ENCODE measurements around the gene COG6.

The COG6 gene

DNA sequence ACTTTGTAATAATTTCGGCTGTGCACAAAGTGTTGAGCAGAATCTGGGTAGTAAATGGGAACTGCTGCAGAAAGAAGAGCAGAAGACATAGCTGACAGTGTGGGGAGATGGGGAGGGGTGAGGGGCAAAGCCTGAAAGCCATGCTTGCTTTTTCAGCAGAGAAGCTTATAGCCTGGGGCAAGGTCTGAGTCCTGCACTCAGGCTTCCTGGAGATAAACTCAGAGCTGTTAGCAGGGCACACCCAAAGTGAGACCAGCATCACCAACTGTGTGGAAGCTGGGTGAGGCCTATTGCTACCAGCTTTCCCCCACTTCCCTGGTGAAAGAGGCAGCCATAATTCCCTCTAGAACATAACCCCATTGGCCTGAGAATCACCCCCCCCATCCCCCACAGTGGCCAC lies 36.9 kb upstream of the COG6 start:
- no peak for DNase-seq (ENCODE audit: extremely low spot score)
- ChIA-PET CTCF (no interaction called here), POLR2A (no interaction called here)
- no peak for TF ChIP-seq CTBP1 (IDR thresholded peaks at IDR 0.05; ENCODE audit: borderline replicate concordance)
- no peak for TF ChIP-seq FOXA1 (IDR thresholded peaks at IDR 0.05)
- TF ChIP-seq HDGF (IDR thresholded peaks at IDR 0.05; ENCODE audit: borderline replicate concordance), result no peak
- TF ChIP-seq ELF4 (IDR thresholded peaks at IDR 0.05), result no peak
- TF ChIP-seq FOXK2 (IDR thresholded peaks at IDR 0.05), result no peak
- no peak for TF ChIP-seq ZNF384 (IDR thresholded peaks at IDR 0.05)
- TF ChIP-seq, protein P1, sequence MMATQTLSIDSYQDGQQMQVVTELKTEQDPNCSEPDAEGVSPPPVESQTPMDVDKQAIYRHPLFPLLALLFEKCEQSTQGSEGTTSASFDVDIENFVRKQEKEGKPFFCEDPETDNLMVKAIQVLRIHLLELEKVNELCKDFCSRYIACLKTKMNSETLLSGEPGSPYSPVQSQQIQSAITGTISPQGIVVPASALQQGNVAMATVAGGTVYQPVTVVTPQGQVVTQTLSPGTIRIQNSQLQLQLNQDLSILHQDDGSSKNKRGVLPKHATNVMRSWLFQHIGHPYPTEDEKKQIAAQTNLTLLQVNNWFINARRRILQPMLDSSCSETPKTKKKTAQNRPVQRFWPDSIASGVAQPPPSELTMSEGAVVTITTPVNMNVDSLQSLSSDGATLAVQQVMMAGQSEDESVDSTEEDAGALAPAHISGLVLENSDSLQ (IDR thresholded peaks at IDR 0.05), result no peak
- TF ChIP-seq FOXM1 (IDR thresholded peaks at IDR 0.05; ENCODE audit: borderline replicate concordance), result no peak
- TF ChIP-seq NFRKB (IDR thresholded peaks at IDR 0.05), result no peak
- no peak for TF ChIP-seq L3MBTL2 (conservative IDR thresholded peaks at IDR 0.05)
- no peak for TF ChIP-seq ARNT (IDR thresholded peaks at IDR 0.05)
- no peak for TF ChIP-seq LEF1 (IDR thresholded peaks at IDR 0.05; ENCODE audit: borderline replicate concordance)
- TF ChIP-seq SUZ12 (IDR thresholded peaks at IDR 0.05), result no peak
- no peak for TF ChIP-seq TARDBP (IDR thresholded peaks at IDR 0.05)
- TF ChIP-seq BHLHE40 (IDR thresholded peaks at IDR 0.05; ENCODE audit: borderline replicate concordance), result no peak
- no peak for TF ChIP-seq SP1 (IDR thresholded peaks at IDR 0.05)

- ChIA-PET CTCF (no interaction called here), POLR2A (interaction anchor here (0.5 kb wide), 1 partner anchor 140 kb away, joined by 5 read pairs; no protein-coding TSS in a partner anchor)
- no peak for DNase-seq (ENCODE audit: extremely low spot score)
- no peak for TF ChIP-seq FOXA1 (IDR thresholded peaks at IDR 0.05)
- TF ChIP-seq ARNT (IDR thresholded peaks at IDR 0.05), result no peak
- no peak for TF ChIP-seq SP1 (IDR thresholded peaks at IDR 0.05)
- TF ChIP-seq L3MBTL2 (conservative IDR thresholded peaks at IDR 0.05), result no peak
- TF ChIP-seq HDGF (IDR thresholded peaks at IDR 0.05; ENCODE audit: borderline replicate concordance), result no peak
- TF ChIP-seq SUZ12 (IDR thresholded peaks at IDR 0.05), result no peak
- no peak for TF ChIP-seq NFRKB (IDR thresholded peaks at IDR 0.05)
- TF ChIP-seq ZNF384 (IDR thresholded peaks at IDR 0.05), result no peak
- TF ChIP-seq TARDBP (IDR thresholded peaks at IDR 0.05), result no peak
- TF ChIP-seq ELF4 (IDR thresholded peaks at IDR 0.05), result no peak
- TF ChIP-seq FOXK2 (IDR thresholded peaks at IDR 0.05), result no peak
- no peak for TF ChIP-seq LEF1 (IDR thresholded peaks at IDR 0.05; ENCODE audit: borderline replicate concordance)
- TF ChIP-seq BHLHE40 (IDR thresholded peaks at IDR 0.05; ENCODE audit: borderline replicate concordance), result no peak
- TF ChIP-seq CTBP1 (IDR thresholded peaks at IDR 0.05; ENCODE audit: borderline replicate concordance), result no peak
- TF ChIP-seq, protein P1 (IDR thresholded peaks at IDR 0.05), result no peak
- no peak for TF ChIP-seq FOXM1 (IDR thresholded peaks at IDR 0.05; ENCODE audit: borderline replicate concordance)
Measured at GRCh38 chr13:39623466-39623865, 32.0 kb upstream of the COG6 start.

DNA sequence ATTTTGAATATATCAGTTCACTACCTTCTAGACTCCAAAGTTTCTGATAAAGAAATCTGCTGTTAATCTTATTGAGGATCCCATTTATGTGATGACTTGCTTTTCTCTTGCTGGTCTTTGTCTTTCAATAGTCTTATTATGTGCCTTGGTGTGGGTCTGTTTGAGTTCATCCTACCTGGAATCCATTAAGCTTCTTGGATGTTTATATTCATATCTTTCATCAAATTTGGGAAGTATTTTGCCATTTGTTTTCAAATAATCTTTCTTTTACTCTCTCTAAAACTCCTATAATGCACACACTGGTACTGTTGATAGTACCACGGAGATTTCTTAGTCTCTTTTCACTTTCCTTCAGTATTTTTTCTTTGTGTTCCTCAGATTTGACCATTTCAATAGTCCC lies 24.2 kb upstream of the COG6 start:
- DNase-seq (ENCODE audit: extremely low spot score), result no peak
- CTCF ChIA-PET, result no interaction called here
- no peak for TF ChIP-seq ELF4 (IDR thresholded peaks at IDR 0.05)
- TF ChIP-seq SP1 (IDR thresholded peaks at IDR 0.05), result no peak
- TF ChIP-seq FOXM1 (IDR thresholded peaks at IDR 0.05; ENCODE audit: borderline replicate concordance), result no peak
- TF ChIP-seq NFRKB (IDR thresholded peaks at IDR 0.05), result no peak
- no peak for TF ChIP-seq L3MBTL2 (conservative IDR thresholded peaks at IDR 0.05)
- no peak for TF ChIP-seq ZNF384 (IDR thresholded peaks at IDR 0.05)
- TF ChIP-seq BHLHE40 (IDR thresholded peaks at IDR 0.05; ENCODE audit: borderline replicate concordance), result no peak
- no peak for TF ChIP-seq SUZ12 (IDR thresholded peaks at IDR 0.05)
- TF ChIP-seq FOXK2 (IDR thresholded peaks at IDR 0.05), result no peak
- TF ChIP-seq HDGF (IDR thresholded peaks at IDR 0.05; ENCODE audit: borderline replicate concordance), result no peak
- TF ChIP-seq, protein P1 (IDR thresholded peaks at IDR 0.05), result no peak
- TF ChIP-seq ARNT (IDR thresholded peaks at IDR 0.05), result no peak
- no peak for TF ChIP-seq CTBP1 (IDR thresholded peaks at IDR 0.05; ENCODE audit: borderline replicate concordance)
- POLR2A ChIA-PET, result no interaction called here

- POLR2A ChIA-PET, result no interaction called here
- TF ChIP-seq SP1 (IDR thresholded peaks at IDR 0.05), result no peak
- no peak for TF ChIP-seq TARDBP (IDR thresholded peaks at IDR 0.05)
- TF ChIP-seq SUZ12 (IDR thresholded peaks at IDR 0.05), result no peak
- TF ChIP-seq FOXM1 (IDR thresholded peaks at IDR 0.05; ENCODE audit: borderline replicate concordance), result no peak
- no peak for TF ChIP-seq FOXA1 (IDR thresholded peaks at IDR 0.05)
- TF ChIP-seq LEF1 (IDR thresholded peaks at IDR 0.05; ENCODE audit: borderline replicate concordance), result no peak
- no peak for TF ChIP-seq BHLHE40 (IDR thresholded peaks at IDR 0.05; ENCODE audit: borderline replicate concordance)
- TF ChIP-seq NFRKB (IDR thresholded peaks at IDR 0.05), result no peak
- no peak for TF ChIP-seq ELF4 (IDR thresholded peaks at IDR 0.05)
- no peak for TF ChIP-seq ARNT (IDR thresholded peaks at IDR 0.05)
- no peak for TF ChIP-seq ZNF384 (IDR thresholded peaks at IDR 0.05)
- no peak for TF ChIP-seq FOXK2 (IDR thresholded peaks at IDR 0.05)
- no peak for TF ChIP-seq CTBP1 (IDR thresholded peaks at IDR 0.05; ENCODE audit: borderline replicate concordance)
- TF ChIP-seq, protein P1 (IDR thresholded peaks at IDR 0.05), result no peak
- TF ChIP-seq L3MBTL2 (conservative IDR thresholded peaks at IDR 0.05), result no peak
- no peak for TF ChIP-seq HDGF (IDR thresholded peaks at IDR 0.05; ENCODE audit: borderline replicate concordance)
- CTCF ChIA-PET, result no interaction called here
- DNase-seq (ENCODE audit: extremely low spot score), result no peak
Measured at GRCh38 chr13:39632994-39633393, 22.5 kb upstream of the COG6 start.

DNA sequence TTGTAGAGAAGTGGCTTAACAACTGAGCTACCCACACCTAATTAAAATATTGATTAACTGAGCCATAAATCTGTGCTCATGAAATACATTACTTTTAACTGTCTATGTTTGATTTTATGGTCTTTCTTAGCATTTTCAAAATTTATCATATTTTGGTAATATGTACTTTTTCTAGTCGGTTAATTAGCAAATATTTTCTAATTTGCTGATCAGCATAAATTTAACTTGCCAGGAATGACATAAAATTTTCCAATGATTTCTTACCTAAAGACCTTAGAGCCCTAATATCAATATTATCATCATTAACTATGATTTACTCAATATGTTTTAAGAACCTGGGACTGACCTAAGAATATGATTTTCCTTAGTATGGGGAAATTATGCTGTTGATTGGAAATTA lies 19.9 kb upstream of the COG6 start:
- TF ChIP-seq BHLHE40 (IDR thresholded peaks at IDR 0.05; ENCODE audit: borderline replicate concordance) (no peak), SP1 (IDR thresholded peaks at IDR 0.05) (no peak), TARDBP (IDR thresholded peaks at IDR 0.05) (no peak), L3MBTL2 (conservative IDR thresholded peaks at IDR 0.05) (no peak), HDGF (IDR thresholded peaks at IDR 0.05; ENCODE audit: borderline replicate concordance) (no peak), ZNF384 (IDR thresholded peaks at IDR 0.05) (no peak), SUZ12 (IDR thresholded peaks at IDR 0.05) (no peak), CTBP1 (IDR thresholded peaks at IDR 0.05; ENCODE audit: borderline replicate concordance) (no peak), FOXA1 (IDR thresholded peaks at IDR 0.05) (no peak), FOXK2 (IDR thresholded peaks at IDR 0.05) (no peak), FOXM1 (IDR thresholded peaks at IDR 0.05; ENCODE audit: borderline replicate concordance) (no peak)
- TF ChIP-seq, protein P1 (IDR thresholded peaks at IDR 0.05), result no peak
- POLR2A ChIA-PET, result no interaction called here
- DNase-seq (ENCODE audit: extremely low spot score), result no peak
- CTCF ChIA-PET, result no interaction called here
